HG03460 (cell line): ENCODE measurements around the gene GNG13.

Experiments
- ATAC-seq: cut with Tn5 transposase; IDR thresholded peaks from one replicate; pipeline ENCODE4 v1.9.1; 2021; ENCODE audit not compliant: unreplicated experiment

GNG13 gene

DNA sequence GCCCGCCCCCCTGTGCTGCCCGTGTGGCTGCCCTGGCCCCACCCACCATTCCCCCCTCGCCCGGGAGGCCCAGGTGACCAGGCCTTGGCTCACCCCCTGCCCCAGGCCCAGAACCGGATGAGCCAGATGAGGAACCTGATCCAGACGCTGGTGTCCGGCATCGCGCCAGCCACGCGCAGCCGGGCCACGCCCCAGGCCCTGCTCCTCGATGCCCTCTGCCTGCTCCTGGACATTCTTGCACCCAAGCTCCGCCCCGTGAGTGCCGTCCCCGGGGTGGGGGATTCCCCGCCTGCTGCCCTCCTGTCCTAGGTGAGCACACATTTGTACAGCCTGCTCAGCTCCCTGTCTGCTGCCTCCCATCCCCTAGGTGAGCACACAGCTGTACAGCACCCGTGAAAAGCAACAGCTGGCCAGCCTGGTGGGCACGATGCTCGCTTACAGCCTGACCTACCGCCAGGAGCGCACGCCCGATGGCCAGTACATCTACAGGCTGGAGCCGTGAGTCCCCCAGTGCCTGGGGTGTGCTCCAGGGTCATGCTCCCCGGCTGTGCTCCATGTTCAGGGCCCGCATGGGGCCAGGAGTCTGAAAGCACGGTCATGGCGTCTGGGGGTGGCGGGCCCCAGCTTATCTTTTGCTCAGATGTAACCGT, 4.8 kb downstream of the GNG13 start:
- ATAC-seq, result no peak

DNA sequence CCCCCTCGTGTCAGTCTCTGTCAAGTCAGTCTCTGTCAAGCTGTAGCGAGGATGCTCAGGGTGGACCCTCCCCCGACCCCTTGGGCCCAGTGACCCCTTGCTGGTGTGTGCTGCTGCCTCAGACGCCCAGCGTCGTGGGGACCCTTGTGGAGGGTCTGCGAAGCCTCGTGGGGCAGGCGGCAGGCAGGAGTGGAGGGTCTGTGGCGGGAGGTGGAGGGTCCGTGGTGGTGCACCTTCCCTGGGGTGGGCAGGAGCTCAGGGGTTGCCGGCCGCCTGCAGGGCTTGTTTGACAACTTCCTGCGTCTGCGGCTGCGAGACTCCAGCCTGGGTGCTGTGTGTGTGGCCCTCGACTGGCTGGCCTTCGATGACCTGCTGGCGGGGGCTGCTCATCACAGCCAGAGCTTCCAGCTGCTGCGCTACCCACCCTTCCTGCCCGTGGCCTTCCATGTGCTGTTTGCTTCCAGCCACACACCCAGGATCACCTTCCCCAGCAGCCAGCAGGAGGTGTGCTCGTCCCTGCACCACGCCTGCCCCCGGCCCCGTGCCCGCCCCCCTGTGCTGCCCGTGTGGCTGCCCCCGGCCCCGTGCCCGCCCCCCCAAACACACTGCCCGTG, 5.6 kb downstream of the GNG13 start:
- no peak for ATAC-seq

DNA sequence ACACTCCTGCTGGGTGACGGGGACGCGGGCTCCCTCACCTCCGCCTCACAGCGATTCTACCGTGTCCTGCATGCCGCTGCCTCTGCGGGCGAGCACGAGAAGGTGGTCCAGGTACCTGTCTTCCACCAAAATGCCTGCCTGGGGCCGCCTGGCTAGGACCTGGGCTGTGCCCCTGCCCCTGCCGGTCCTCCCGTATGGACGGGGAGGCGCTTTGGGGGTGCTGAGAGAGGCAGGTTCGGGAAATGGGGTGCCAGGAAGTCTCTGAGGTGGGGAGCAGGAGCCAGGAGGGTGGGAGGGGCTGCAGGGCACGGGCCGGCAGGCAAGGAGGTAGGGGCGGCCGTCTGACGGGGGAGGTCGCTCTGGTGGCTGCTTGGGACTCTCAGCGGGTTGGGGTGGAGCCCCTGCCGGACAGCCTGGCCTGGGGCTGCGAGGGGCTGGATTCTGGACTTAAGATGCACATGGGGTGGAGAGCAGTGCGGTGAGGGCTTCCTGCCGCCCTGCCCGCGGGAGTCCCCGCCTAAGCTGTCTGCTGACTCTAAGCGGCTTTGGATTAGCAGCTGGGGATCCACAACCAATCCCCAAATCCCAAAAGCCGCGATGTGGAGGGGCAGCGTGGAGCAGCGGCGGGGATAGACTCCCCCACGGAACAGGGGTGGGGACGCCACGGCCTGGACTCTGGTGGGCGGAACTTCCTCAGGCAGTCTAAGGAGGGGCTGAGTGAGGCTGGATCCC, 6.3 kb downstream of the GNG13 start:
- ATAC-seq, result no peak

DNA sequence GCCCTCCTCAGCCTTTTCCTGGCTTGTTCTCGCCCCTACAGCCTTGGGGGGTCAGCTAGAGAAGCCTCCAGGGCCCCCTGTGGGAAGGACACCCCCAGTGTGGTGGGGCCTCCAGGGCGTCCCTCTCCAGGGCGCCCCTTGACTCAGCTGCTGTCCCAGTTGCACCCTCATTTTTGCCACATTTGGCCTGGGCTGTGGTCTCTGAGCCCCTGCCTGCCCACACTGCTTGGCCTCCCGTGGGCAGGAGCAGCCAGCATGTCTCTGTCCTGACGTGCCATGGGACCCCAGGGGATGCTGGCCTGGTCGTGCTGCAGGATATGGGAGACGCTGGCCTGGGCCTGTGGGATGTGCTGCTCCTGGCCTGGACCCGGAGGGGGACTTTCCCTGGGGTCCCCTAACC, 7.1 kb downstream of the GNG13 start:
- ATAC-seq, result no peak

DNA sequence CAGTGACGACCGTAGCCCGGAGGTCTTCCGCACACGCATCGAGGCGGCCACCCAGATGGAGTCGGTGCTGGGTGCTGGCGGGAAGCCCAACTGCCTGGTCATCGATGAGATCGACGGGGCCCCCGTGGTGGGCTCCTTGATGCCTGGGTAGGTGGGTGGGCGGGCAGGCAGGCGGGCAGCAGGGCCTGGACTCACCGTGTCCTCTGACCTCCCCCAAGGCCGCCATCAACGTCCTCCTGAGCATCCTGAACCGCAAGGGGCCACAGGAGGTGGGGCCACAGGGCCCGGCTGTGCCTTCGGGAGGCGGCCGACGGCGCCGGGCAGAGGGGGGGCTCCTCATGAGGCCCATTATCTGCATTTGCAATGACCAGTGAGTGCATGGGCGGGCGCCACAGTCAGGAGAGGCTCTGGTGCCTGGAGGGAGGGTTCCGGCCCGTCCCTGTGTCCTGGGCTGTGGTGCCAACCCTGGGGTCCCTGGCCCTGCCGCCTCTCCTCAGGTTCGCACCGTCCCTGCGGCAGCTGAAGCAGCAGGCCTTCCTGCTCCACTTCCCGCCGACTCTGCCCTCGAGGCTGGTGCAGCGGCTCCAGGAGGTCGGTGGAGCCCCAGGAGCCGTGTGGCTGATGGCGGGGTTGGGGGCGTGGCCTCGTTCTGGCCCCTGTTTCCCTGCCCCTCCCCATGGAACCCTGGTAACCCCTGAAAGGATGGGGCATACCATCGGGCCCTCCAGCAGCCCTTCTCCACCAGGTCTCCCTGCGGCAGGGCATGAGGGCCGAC, 8.1 kb downstream of the GNG13 start:
- no peak for ATAC-seq

DNA sequence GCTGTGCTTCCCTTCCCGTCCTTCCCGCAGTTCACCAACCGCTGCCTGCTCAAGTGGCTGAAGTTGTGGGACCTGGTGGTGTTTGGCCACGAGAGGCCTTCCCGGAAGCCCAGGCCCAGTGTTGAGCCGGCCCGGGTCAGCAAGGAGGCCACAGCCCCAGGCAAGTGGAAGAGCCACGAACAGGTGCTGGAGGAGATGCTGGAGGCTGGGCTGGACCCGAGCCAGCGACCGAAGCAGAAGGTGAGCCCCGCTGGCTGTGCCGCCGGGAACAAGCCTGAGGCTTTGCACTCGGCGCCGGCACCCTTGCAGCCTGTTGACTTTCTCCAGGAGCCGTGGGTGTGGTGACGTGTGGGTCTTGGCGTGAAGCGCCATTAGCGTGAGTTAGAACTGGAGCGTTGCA, 9.4 kb downstream of the GNG13 start:
- no peak for ATAC-seq

DNA sequence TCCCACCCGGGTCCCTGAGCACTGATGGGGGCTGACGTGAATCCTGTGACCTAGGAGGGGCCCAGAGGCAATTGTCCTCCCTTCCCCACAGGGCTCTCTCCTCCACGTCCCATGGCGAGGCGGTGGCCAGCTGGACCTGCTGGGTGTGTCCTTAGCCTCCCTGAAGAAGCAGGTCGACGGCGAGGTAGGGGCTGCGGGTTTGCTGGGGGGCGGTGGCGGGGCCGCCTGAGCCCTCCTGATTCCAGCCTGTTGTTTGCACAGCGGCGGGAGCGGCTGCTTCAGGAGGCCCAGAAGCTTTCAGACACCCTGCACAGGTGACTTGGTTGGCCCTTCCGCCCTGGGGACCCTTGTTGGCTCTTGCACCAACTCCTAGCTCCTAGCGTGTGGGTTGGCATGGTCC, 10.4 kb downstream of the GNG13 start:
- no peak for ATAC-seq

DNA sequence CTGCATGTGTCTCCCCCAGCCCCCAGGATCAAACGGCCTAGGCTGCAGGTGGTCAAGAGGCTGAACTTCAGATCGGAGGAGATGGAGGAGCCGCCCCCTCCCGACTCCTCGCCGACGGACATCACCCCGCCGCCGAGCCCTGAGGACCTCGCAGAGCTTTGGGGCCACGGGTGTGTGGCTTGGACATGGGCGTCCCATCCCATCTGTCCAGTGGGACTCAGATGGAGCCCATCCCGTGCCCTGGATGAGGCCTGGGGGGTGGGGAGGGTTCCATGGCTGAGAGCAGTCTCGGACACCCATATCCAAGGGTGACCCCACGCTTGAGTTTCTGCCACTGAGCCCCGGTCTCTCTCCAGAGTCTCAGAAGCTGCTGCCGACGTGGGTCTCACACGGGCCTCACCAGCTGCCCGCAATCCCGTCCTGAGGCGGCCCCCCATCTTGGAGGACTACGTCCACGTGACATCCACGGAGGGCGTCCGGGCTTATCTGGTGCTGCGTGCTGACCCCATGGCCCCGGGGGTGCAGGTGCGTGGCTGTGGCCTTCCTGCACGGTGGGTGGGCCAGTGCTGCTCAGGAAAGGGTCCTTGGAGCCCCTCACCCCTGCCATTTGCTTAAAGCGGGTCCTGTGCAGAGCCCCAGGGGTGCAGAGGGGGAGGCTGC, 11.2 kb downstream of the GNG13 start:
- ATAC-seq, result no peak

DNA sequence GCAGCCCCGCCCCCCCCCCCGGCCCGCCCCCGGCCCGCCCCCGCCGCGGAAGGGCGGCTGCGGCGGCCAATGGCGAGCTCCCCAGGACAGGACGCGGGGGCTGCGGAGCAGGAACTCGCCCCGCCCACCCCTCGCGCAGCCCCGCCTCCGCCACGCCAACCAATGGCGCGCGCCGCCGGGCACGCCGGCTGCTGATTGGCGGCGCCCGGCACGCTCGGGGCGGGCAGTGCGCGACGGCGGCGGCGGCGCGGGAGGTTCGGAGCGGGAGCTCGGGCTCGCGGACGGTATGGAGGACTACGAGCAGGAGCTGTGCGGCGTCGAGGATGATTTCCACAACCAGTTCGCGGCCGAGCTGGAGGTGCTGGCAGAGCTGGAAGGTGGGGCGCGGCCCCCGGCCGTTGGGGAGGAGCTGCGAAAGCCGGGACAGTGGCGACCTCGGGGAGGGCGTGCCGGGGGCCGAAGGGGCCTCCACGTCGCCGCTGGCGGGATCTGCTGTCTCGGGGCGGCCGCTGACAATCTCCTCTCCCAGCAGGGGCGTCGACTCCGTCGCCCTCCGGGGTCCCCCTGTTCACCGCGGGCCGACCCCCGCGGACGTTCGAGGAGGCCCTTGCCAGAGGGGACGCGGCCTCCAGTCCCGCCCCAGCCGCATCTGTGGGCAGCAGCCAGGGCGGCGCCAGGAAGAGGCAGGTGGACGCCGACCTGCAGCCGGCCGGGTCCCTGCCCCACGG, 12.0 kb downstream of the GNG13 start, which contains the start of gene CHTF18:
TSS of gene CHTF18 (plus strand) at position 222 of the 728 bp plus-strand sequence. CDS start at position 287, 65 bp downstream.
- peak; percentile 51 for ATAC-seq

DNA sequence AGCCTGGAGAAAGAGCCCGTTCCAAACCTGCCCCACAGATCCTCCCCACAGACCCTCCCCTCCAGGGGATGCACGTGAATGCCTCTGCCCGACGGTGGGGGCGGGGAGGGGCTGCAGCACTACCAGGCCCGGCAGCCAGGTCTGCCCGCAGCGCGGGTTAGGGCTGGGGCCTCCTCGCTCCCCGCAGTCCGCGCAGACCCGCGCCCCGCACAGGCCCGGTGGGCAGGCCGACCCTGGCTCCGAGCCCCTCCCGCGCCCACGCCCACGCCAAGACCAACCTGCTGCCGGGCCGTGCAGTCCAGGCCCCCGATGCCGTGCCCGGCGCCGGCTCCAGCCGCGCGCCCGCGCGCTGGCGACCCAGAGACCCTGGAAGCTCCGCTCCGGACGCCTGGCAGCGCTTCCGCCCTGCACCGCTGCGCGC, 12.5 kb downstream of the GNG13 start, which contains the start of gene RPUSD1:
TSS of gene RPUSD1 (minus strand) at position 404 of the 421 bp plus-strand sequence. CDS start 644 bp downstream, outside the sequence.
- peak; percentile 6 for ATAC-seq

DNA sequence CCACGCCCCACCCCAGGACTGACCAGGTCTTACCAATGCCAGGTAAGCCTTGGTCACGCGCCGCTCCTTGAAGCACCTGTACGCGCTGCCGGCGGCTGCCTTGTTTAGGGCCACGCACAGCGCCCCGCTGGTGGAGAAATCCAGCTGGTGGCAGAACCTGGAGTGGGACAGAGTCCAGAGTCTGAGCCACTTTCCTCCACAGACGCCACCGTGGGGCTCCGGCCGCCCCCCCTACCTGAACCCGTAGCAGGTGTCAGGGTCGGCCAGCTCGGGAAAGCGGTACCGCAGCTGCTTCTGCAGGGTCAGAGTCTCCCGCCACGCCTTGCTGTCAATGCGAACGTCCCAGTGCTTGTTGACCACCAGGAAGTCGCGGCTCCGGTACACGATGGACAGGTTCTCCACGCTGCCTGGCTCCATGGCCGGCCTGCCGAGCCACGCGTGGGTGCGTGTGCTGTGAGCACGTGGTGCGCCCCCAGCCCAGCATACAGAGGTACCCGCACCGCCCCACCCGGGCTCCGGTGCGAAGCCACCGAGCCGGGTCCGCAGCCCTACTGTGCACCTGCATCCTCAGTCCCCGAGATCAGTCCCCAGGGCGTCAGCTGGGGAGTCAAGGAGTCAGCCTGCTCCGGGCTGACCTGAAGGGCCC, 13.1 kb downstream of the GNG13 start:
- peak; percentile 9 for ATAC-seq

DNA sequence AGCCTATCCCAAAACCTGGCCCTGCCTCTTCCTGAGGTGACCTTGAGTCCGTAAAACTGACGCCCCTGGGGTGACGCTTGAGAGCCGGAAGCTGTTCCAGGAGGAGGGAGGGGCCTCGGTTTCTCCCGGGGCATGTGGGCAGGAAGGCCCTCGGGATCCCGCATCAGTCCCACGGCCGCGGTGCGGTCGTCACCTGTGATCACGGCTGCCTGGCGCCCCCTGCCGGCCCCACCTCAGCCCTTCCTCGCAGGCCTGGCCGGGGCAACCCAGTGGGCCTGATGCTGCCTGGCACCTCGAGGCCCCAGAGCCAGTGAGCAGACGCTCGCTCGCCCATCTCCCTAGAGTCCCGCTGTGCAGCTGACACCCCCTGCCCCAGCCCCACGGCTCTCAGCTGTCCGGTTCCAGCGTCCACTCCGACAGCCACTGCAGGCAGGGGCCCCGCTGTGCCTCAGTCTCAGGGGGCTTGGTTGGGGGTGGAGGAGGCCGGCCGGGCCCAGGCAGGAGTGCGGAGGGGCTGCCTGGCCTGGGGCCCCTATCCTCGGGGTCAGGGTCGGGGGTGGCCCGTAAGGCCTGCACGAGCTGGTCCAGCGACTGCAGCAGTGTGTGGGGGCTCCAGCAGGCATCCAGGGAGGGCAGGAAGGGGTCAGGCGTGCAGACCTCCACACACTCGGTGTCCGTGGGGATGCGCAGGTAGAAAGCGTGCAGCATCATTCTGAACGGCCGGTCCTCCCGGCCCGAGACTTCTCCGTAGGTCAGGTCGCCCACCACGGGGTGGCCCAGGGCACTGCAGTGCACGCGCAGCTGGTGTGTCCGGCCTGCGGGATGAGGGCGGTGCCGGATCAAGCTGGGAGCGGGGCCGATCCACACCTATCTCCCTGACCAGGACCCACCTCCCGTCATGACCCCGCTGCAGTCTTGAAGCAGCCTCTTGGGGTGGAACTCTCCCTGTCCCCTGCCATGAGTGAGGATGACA, 14.7 kb downstream of the GNG13 start:
- ATAC-seq, result no peak

DNA sequence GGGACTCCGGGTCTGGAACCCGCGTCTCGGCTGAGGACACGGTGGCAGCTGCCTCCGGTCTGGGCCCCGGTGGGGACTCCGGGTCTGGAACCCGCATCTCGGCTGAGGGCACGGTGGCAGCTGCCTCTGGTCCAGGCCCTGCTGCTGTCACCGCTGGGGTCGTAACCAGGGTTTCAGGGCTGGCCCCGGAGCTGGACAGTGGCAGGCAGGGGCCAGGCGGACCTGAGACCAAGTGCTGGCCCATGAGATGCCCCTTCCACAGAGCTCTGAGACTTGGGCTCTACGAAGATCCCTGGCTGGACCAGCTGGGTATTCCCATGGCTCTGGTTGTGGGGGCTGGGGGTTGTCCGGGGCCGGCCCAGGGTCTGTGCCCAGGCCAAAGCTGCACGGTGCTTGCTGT, 16.1 kb downstream of the GNG13 start:
- ATAC-seq, result no peak

DNA sequence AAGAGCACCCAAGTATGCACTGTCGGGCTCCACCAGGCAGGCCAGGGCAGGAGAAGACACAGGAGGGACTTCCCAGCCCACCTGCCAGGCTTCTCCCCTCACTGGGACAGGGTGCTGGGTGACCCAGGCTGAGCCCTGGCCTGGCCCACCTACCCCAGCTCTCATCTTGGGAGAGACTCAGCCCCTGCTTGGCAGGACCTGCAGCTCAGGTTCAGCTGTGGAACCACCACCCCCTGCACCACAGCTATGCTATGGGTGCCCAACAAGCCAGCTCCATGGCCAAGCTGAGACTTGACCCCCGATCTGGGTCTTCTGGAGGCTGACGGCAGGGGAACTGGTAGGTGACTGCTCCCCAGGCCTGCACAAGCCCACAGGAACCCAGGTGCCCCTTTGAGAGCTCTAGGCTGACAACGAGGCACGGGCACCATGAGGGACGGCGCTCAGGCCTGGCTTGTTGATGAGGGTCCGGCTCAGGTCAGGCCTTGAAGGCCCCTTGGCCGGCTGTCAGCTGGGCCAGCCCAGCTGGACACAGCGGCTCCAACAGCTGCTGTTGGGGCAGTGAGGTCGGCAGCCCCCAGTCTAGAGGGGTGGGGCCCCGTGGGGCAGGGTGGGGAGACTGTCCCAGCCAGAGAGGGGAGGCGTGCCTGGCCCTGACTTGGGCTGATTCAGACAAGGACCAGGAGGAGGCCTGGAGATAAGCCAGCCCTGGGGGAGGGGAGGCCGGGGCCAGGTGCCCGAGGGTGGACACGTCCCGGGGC, 17.0 kb downstream of the GNG13 start:
- no peak for ATAC-seq

DNA sequence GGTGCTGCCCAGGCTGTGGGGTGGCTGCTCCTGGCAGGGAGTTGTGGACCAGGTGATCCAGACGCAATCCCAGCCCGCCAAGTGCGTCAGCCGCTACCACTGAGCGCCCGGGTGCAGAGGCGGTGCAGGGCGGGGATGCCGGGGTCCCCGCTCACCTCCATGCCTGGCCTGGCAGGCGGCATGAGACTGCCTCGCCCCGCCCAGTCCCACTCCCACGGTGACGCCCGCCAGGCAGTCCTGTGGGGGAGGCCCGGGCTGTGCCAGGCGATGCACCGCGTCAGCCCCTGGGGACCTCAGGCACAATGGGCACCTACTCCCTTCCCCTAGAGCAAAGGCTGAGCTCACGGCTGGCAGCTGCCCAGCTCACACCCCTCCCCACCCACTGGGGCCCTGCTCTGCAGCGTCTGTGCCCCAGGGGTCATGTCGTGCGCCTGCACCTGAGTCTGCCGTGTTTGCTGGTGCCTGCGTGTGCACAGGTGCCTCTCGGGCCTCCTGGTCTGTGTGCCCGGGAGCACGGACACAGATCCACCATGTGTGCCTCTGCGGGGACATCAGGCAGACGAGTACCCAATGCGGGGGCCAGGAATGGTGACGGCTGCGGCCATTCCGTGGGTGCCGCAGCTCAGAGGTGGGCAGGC, 17.6 kb downstream of the GNG13 start:
- no peak for ATAC-seq

DNA sequence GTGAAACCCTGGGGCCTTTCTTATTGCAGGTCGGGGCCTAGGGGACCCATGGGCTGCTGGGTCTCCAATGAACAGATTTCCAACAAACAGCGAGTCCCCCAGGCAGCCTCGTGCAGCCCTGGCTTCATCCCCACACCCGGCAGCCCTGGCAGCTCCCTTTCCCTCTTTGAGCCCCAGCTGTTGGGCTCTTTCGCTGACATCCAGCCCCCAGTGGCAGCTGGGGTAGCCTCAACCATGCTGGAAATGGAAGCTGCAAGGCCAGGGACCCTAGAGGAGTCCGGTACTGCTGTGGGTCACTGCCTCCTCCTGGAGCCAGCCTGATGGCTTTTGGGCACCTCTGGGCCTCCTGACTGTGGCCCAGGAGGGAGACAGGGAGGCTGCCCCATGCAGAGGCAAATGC, 18.3 kb downstream of the GNG13 start:
- no peak for ATAC-seq

DNA sequence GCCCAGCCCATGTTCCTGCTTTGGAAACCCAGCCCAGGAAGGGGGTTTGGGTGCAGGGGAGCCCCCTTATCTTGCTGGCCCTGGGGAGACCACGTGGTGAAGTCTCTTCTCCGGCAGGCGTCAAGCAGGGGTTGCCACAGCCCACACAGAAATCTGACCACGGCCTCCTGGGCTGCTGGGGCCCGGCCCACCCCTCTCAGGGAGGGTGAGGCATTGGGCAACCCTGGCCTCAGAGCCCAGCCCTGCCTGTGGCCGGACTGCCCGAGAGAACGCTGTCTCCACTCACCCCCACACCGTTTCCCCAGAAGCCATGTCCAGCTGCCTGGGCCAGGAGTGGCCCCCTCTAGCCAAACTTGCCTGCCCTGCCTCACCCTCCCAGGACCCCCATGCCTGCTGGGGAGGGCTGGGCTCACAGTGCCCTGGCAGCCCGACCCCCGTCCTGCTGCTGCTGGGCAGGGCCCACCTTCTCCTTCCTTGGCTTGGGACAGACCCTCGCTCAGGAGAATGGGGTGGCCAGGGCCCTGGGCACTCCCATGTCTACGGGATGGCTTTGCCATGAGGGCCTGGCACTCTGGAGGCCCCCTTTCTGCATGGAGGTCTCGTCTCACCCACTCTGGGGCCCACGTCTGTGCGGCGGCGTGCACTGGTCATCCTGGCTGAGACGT, 19.1 kb downstream of the GNG13 start:
- ATAC-seq, result no peak
